ENCODE measurements around the gene TRIOBP. TPM values are rescaled to one million over a fixed set of nuclear protein-coding genes. Genes with fewer than 3 reads are reported as not detected.
A peak's percentile ranks its signal among the peaks of the same experiment; 100 is the strongest.

The TRIOBP gene
- total RNA-seq, 2 donors from 2014 or later: 126 to 146 TPM

- H3K36me3 ChIP-seq: peaks cover 17% of the 10 kb centered on the region
- no peak for TF ChIP-seq CTCF (IDR thresholded peaks at IDR 0.05)
- DNase-seq (ENCODE audit: low spot score): no peak
- no peak for ATAC-seq (ENCODE audit: insufficient number of reproducible peaks, low FRiP score, low read depth)
- no peaks in the 10 kb centered on the region for H3K9me3 ChIP-seq
- H3K27ac ChIP-seq: peak overlapping the region; percentile 89
- H3K4me3 ChIP-seq: peak overlapping the region; percentile 89
- H3K4me1 ChIP-seq (ENCODE audit: control insufficient read depth in 1 of 2, low read depth in 2 of 2): peaks cover 18 to 23% of the 10 kb centered on the region in 2 donors
- no peaks in the 10 kb centered on the region for H3K27me3 ChIP-seq (replicated peaks; ENCODE audit: insufficient read depth)
These were observed 20.7 kb upstream of the TRIOBP start for GRCh38 chr22:37675930-37676735.

- H3K4me3 ChIP-seq: peak overlapping the region; percentile 89
- H3K27me3 ChIP-seq (replicated peaks; ENCODE audit: insufficient read depth): no peaks in the 10 kb centered on the region
- H3K27ac ChIP-seq: peak overlapping the region; percentile 89
- peak; percentile 87 for DNase-seq (ENCODE audit: low spot score)
- ATAC-seq (ENCODE audit: insufficient number of reproducible peaks, low FRiP score, low read depth): peak; percentile 40
- peaks cover 17% of the 10 kb centered on the region for H3K36me3 ChIP-seq
- peaks cover 18 to 23% of the 10 kb centered on the region in 2 donors for H3K4me1 ChIP-seq (ENCODE audit: control insufficient read depth in 1 of 2, low read depth in 2 of 2)
- TF ChIP-seq CTCF (IDR thresholded peaks at IDR 0.05): no peak
- H3K9me3 ChIP-seq: no peaks in the 10 kb centered on the region
These were observed 19.9 kb upstream of the TRIOBP start for GRCh38 chr22:37676736-37677492.

- TF ChIP-seq CTCF (IDR thresholded peaks at IDR 0.05): no peak
- H3K36me3 ChIP-seq: peaks cover 17% of the 10 kb centered on the region
- H3K4me3 ChIP-seq: peak overlapping the region; percentile 89
- H3K9me3 ChIP-seq: no peaks in the 10 kb centered on the region
- peaks cover 18 to 23% of the 10 kb centered on the region in 2 donors for H3K4me1 ChIP-seq (ENCODE audit: control insufficient read depth in 1 of 2, low read depth in 2 of 2)
- no peak for DNase-seq (ENCODE audit: low spot score)
- ATAC-seq (ENCODE audit: insufficient number of reproducible peaks, low FRiP score, low read depth): no peak
- no peaks in the 10 kb centered on the region for H3K27me3 ChIP-seq (replicated peaks; ENCODE audit: insufficient read depth)
- peak overlapping the region; percentile 89 for H3K27ac ChIP-seq
These were observed 19.3 kb upstream of the TRIOBP start for GRCh38 chr22:37677493-37677974.

GRCh38 chr22:37678372-37678771 is 18.5 kb upstream of the TRIOBP start:
- H3K4me1 ChIP-seq (ENCODE audit: control insufficient read depth in 1 of 2, low read depth in 2 of 2): peaks cover 18 to 23% of the 10 kb centered on the region in 2 donors
- peaks cover 17% of the 10 kb centered on the region for H3K36me3 ChIP-seq
- peak overlapping the region; percentile 19 to 89 for H3K27ac ChIP-seq
- no peak for TF ChIP-seq CTCF (IDR thresholded peaks at IDR 0.05)
- no peaks in the 10 kb centered on the region for H3K9me3 ChIP-seq
- no peak for DNase-seq (ENCODE audit: low spot score)
- ATAC-seq (ENCODE audit: insufficient number of reproducible peaks, low FRiP score, low read depth): no peak
- peak overlapping the region; percentile 89 for H3K4me3 ChIP-seq
- H3K27me3 ChIP-seq (replicated peaks; ENCODE audit: insufficient read depth): no peaks in the 10 kb centered on the region

- Histone ChIP-seq H3K36me3 (peaks cover 17% of the 10 kb centered on the region), H3K4me3 (no peak overlapping the region), H3K27ac (no peak overlapping the region), H3K27me3 (replicated peaks; ENCODE audit: insufficient read depth) (no peaks in the 10 kb centered on the region), H3K9me3 (no peaks in the 10 kb centered on the region), H3K4me1 (ENCODE audit: control insufficient read depth in 1 of 2, low read depth in 2 of 2) (peaks cover 9 to 13% of the 10 kb centered on the region in 2 donors)
- DNase-seq (ENCODE audit: low spot score): no peak
- no peak for TF ChIP-seq CTCF (IDR thresholded peaks at IDR 0.05)
- ATAC-seq (ENCODE audit: insufficient number of reproducible peaks, low FRiP score, low read depth): no peak
These were observed 17.2 kb upstream of the TRIOBP start for GRCh38 chr22:37679670-37680069.
